Measurements from ENCODE around the gene PAIP1. TPM values are rescaled to one million over a fixed set of nuclear protein-coding genes. Genes with fewer than 3 reads are reported as not detected.

PAIP1 gene
- total RNA-seq, 2 experiments from 2014 or later, result 44.2 to 69.2 TPM

- BruUV-seq (replicated peaks), result TSS peak; percentile 98
- Histone ChIP-seq H3K79me2 (ENCODE audit: insufficient read depth, low read depth, low read length) (peaks cover 35% of the 10 kb centered on the region), H3K9me3 (ENCODE audit: low read length) (no peaks in the 10 kb centered on the region), H3K36me3 (ENCODE audit: insufficient read depth, low read length) (peaks cover 12% of the 10 kb centered on the region), H3K9me2 (ENCODE audit: insufficient read depth, low read length) (no peaks in the 10 kb centered on the region), H3K4me2 (ENCODE audit: low read length) (peak within 1 kb of the TSS; percentile 87), H3K27ac (ENCODE audit: low read depth, low read length, poor library complexity, severe bottlenecking) (peak within 1 kb of the TSS; percentile 86), H3K4me3 (ENCODE audit: low read depth, low read length, poor library complexity, severe bottlenecking) (peak within 1 kb of the TSS; percentile 74), H3K4me1 (ENCODE audit: insufficient read depth, low read length, poor library complexity, severe bottlenecking) (peaks cover 17% of the 10 kb centered on the region), H4K20me1 (ENCODE audit: insufficient read depth, low read length) (no peaks in the 10 kb centered on the region), H2AFZ (ENCODE audit: low read length) (peak within 1 kb of the TSS; percentile 77)
- POLR2A ChIA-PET, result interaction anchor here (0.6 to 4.6 kb wide), 9 partner anchors 9 to 460 kb away, joined by 3 to 38 read pairs (median 4); partner anchors contain the start of genes NNT, TMEM267 and ZNF131
- peak; percentile 97 for DNase-seq (ENCODE audit: low spot score)
- CTCF ChIA-PET (ENCODE audit: unreplicated experiment), result no interaction called here
- intact Hi-C loops (cut with micrococcal nuclease; ENCODE audit: unreplicated experiment), result loop anchor here (1.0 to 2.0 kb wide), 2 partner anchors 32 to 41 kb away; partner anchors contain the start of gene TMEM267
- peak; percentile 52 for TF ChIP-seq CTCF (conservative IDR thresholded peaks at IDR 0.05; ENCODE audit: low read length)
- TF ChIP-seq EZH2phosphoT487 (IDR thresholded peaks at IDR 0.05; ENCODE audit: borderline replicate concordance, low read depth, low read length), result no peak
Measured at GRCh38 chr5:43514816-43515677, 41.8 kb downstream of the PAIP1 start, which contains the start of gene C5orf34. Gene C5orf34, minus strand, starts transcription at chr5:43515148. Its CDS starts 5,809 bp downstream, at chr5:43509339.

- CTCF ChIA-PET (ENCODE audit: unreplicated experiment), result no interaction called here
- Histone ChIP-seq H3K4me2 (ENCODE audit: low read length) (peak overlapping the region; percentile 87), H2AFZ (ENCODE audit: low read length) (peak overlapping the region; percentile 77), H3K9me3 (ENCODE audit: low read length) (no peaks in the 10 kb centered on the region), H3K79me2 (ENCODE audit: insufficient read depth, low read depth, low read length) (peaks cover 37% of the 10 kb centered on the region), H4K20me1 (ENCODE audit: insufficient read depth, low read length) (no peaks in the 10 kb centered on the region), H3K4me1 (ENCODE audit: insufficient read depth, low read length, poor library complexity, severe bottlenecking) (peaks cover 17% of the 10 kb centered on the region), H3K27ac (ENCODE audit: low read depth, low read length, poor library complexity, severe bottlenecking) (peak overlapping the region; percentile 86), H3K4me3 (ENCODE audit: low read depth, low read length, poor library complexity, severe bottlenecking) (peak overlapping the region; percentile 74), H3K9me2 (ENCODE audit: insufficient read depth, low read length) (no peaks in the 10 kb centered on the region), H3K36me3 (ENCODE audit: insufficient read depth, low read length) (peaks cover 16% of the 10 kb centered on the region)
- TSS peak; percentile 94 for BruUV-seq (replicated peaks)
- DNase-seq (ENCODE audit: low spot score), result no peak
- POLR2A ChIA-PET, result interaction anchor here (0.7 to 4.6 kb wide), 6 partner anchors 9 to 89 kb away, joined by 3 to 38 read pairs (median 4); partner anchors contain the start of genes NNT and TMEM267
- no peak for TF ChIP-seq EZH2phosphoT487 (IDR thresholded peaks at IDR 0.05; ENCODE audit: borderline replicate concordance, low read depth, low read length)
- TF ChIP-seq CTCF (conservative IDR thresholded peaks at IDR 0.05; ENCODE audit: low read length), result no peak
- intact Hi-C loops (cut with micrococcal nuclease; ENCODE audit: unreplicated experiment), result loop anchor here (2.0 kb wide), 1 partner anchor 32 kb away; the partner anchor contains the start of gene TMEM267
Measured at GRCh38 chr5:43514471-43514815, 42.4 kb downstream of the PAIP1 start.

Data from OCI-LY7 (cell line).